GM12878 (cell line): ENCODE data around the gene RNFT2. TPM values are rescaled to one million over a fixed set of nuclear protein-coding genes. Genes with fewer than 3 reads are reported as not detected.

Source experiments
- ATAC-seq: fragments of 200-7000 bp; cut with Tn5 transposase; 3 replicates; pipeline ENCODE4 v1.9.1; 2020; ENCODE audit warnings: mild to moderate bottlenecking, moderate library complexity
- BruUV-seq: library from RNA; stranded (reverse); fragments of 400-500 nt; replicated peaks from 2 replicates; lab custom pipeline; 2021; lab: Mats Ljungman, UMichigan
- CTCF ChIA-PET: fragments of 300-600 bp; sonication (Branson Sonifier 250); formaldehyde crosslinking; extraction: SDS; loops from one replicate; lab custom pipeline; 2021; ENCODE audit warnings: inconsistent platforms; lab: Yijun Ruan, JAX
- POLR2A ChIA-PET: fragments of 350-600 bp; formaldehyde crosslinking; extraction: SDS; loops from one replicate; lab custom pipeline; 2021; ENCODE audit warnings: inconsistent platforms; lab: Charles Lee
- RAD21 ChIA-PET: fragments of 300-600 bp; sonication (Branson Sonifier 250); formaldehyde crosslinking; loops from one replicate; lab custom pipeline; 2023; ENCODE audit warnings: antibody characterized with exemption; ENCODE audit not compliant: unreplicated experiment; lab: Charles Lee
- SMC1A ChIA-PET: fragments of 300-600 bp; sonication (Branson Sonifier 250); formaldehyde crosslinking; loops from one replicate; lab custom pipeline; 2023; ENCODE audit not compliant: unreplicated experiment, uncharacterized antibody; lab: Charles Lee
- DNase-seq: peaks from one replicate; pipeline ENCODE4 v3.0.0-alpha.2; 2011; ENCODE audit warnings: low read depth, low spot score
- FAIRE-seq: peaks from 3 replicates; lab custom pipeline; 2011; peaks lifted over from hg19 to GRCh38; lab: Jason Lieb, UNC
- H2AFZ ChIP-seq: 2 replicates; pipeline ENCODE4 v1.6.0; 2011; ENCODE audit warnings: low read depth, low read length, control low read depth; ENCODE audit not compliant: control insufficient read depth
- H3K27ac ChIP-seq: 2 replicates; pipeline ENCODE4 v1.5.1; 2011; ENCODE audit warnings: control low read depth; ENCODE audit not compliant: control insufficient read depth, insufficient read depth
- H3K27me3 ChIP-seq, 2 experiments: replicated peaks in 1 of 2; 2 replicates each; pipeline versions ENCODE4 v1.6.0 to v1.6.1; 2011; ENCODE audit warnings: low read length in 1 of 2; ENCODE audit not compliant: control insufficient read depth in 2 of 2, insufficient read depth in 2 of 2
- H3K36me3 ChIP-seq, 2 experiments: 2 replicates each; pipeline ENCODE4 v1.5.1; 2011; ENCODE audit warnings: low read length in 1 of 2; ENCODE audit not compliant: control insufficient read depth in 2 of 2, insufficient read depth in 2 of 2
- H3K4me1 ChIP-seq: 2 replicates; pipeline ENCODE4 v1.6.1; 2011; ENCODE audit warnings: mild to moderate bottlenecking, low read length, moderate library complexity, mixed read lengths; ENCODE audit not compliant: control insufficient read depth, insufficient read depth
- H3K4me2 ChIP-seq: 2 replicates; pipeline ENCODE4 v1.6.0; 2011; ENCODE audit warnings: control low read depth; ENCODE audit not compliant: control insufficient read depth, insufficient read depth
- H3K4me3 ChIP-seq: fragments of 200-600 bp; sonication (generic); 2 replicates; pipeline ENCODE4 v1.5.1; 2016
- H3K79me2 ChIP-seq: 2 replicates; pipeline ENCODE4 v1.6.0; 2011; ENCODE audit warnings: low read length; ENCODE audit not compliant: control insufficient read depth, insufficient read depth
- H3K9ac ChIP-seq: 2 replicates; pipeline ENCODE4 v1.8.0; 2011; ENCODE audit warnings: low read length, control low read depth, mixed read lengths; ENCODE audit not compliant: control insufficient read depth, insufficient read depth
- H3K9me3 ChIP-seq: replicated peaks from 3 replicates; pipeline ENCODE4 v1.5.1; 2011; ENCODE audit warnings: mild to moderate bottlenecking, low read length; ENCODE audit not compliant: control insufficient read depth, insufficient read depth
- H4K20me1 ChIP-seq: 2 replicates; pipeline ENCODE4 v1.6.0; 2011; ENCODE audit not compliant: control insufficient read depth, insufficient read depth
- RBBP5 ChIP-seq: fragments of 200-600 bp; sonication (generic); conservative IDR thresholded peaks from 2 replicates; pipeline ENCODE4 v1.6.1; 2016
- RELA ChIP-seq: fragments of 450-650 bp; IDR thresholded peaks from 2 replicates; pipeline ENCODE4 v1.8.0; 2014; ENCODE audit warnings: borderline replicate concordance; ENCODE audit not compliant: partially characterized antibody
- SIX5 ChIP-seq: IDR thresholded peaks from 2 replicates; pipeline ENCODE4 v1.6.1; 2011; ENCODE audit warnings: mild to moderate bottlenecking, low read depth, low read length, moderate library complexity; ENCODE audit not compliant: severe bottlenecking
- SMC3 ChIP-seq: IDR thresholded peaks from 2 replicates; pipeline ENCODE4 v1.6.1; 2011; ENCODE audit warnings: low read length, improper control_type of control experiment, borderline replicate concordance
- SREBF1 ChIP-seq: IDR thresholded peaks from 2 replicates; pipeline ENCODE4 v1.6.1; 2012; ENCODE audit warnings: mild to moderate bottlenecking, low read length
- SREBF2 ChIP-seq: IDR thresholded peaks from 2 replicates; pipeline ENCODE4 v1.6.1; 2012; ENCODE audit warnings: mild to moderate bottlenecking, low read length
- TCF3 ChIP-seq: IDR thresholded peaks from 2 replicates; pipeline ENCODE4 v1.6.1; 2012; ENCODE audit warnings: low read depth, mild to moderate bottlenecking, low read length, borderline replicate concordance; ENCODE audit not compliant: insufficient read depth
- ZBED1 ChIP-seq: IDR thresholded peaks from 2 replicates; pipeline ENCODE4 v1.6.1; 2016; ENCODE audit warnings: borderline replicate concordance
- ZNF24 ChIP-seq: fragments of 450-650 bp; IDR thresholded peaks from 2 replicates; pipeline ENCODE4 v1.6.1; 2017; ENCODE audit warnings: antibody characterized with exemption, mild to moderate bottlenecking
- ZNF384 ChIP-seq: IDR thresholded peaks from 2 replicates; pipeline ENCODE4 v1.6.1; 2012; ENCODE audit warnings: low read depth, mild to moderate bottlenecking, low read length, improper control_type of control experiment, borderline replicate concordance
- WGBS: methylation state at CpG from one replicate; pipeline ENCODE4 v1.1.6; 2016; ENCODE audit warnings: low lambda C conversion rate; ENCODE audit not compliant: insufficient replicate concordance, insufficient coverage; ENCODE audit errors: missing lambda C conversion rate; 5-methylcytosine and 5-hydroxymethylcytosine counted together
- in situ Hi-C: fragments of 300-500 bp; cut with MboI; formaldehyde crosslinking; loops from 9 replicates; pipeline ENCODE4 v1.14.3; 2018; ENCODE audit warnings: mixed read lengths
- intact Hi-C: fragments of 100-400 bp; cut with micrococcal nuclease; formaldehyde crosslinking; loops from one replicate; pipeline ENCODE4 v1.14.2; 2022; ENCODE audit not compliant: unreplicated experiment
- polyA plus RNA-seq, 11 experiments: library from polyadenylated mRNA; depleted of rRNA in 4 of 11; unstranded in 6 of 11; stranded (reverse) in 5 of 11; fragments of >200 nt; fragmentation: Nextera tagmentation in 4 of 11; fragmentation: Illumina TruSeq in 1 of 11; extraction: Ambion mirVana in 4 of 11; extraction: Trizol in 1 of 11; gene quantifications; 1 replicate in 1 of 11; 2 replicates in 10 of 11; pipeline versions ENCODE4 v1.2.1 to v1.2.3, GENCODE V29; 2011 to 2016; ENCODE audit warnings: inconsistent platforms in 2 of 11, missing spikeins in 2 of 11, low read depth in 1 of 11
- total RNA-seq, 4 experiments: library from RNA; depleted of rRNA in 3 of 4; stranded (reverse); fragments of >200 nt in 3 of 4; fragmentation: Illumina TruSeq in 1 of 4; extraction: Trizol in 1 of 4; gene quantifications; 2 replicates each; pipeline versions ENCODE4 v1.2.1 to v1.2.3, GENCODE V29; 2013 to 2021
- TF ChIP-seq, protein P1 (sequence below): IDR thresholded peaks from 2 replicates; pipeline ENCODE4 v1.6.1; 2012; ENCODE audit warnings: improper control_type of control experiment, low read depth, low read length; ENCODE audit not compliant: insufficient replicate concordance
- TF ChIP-seq, protein P2 (sequence below): IDR thresholded peaks from 2 replicates; pipeline ENCODE4 v1.6.1; 2012; ENCODE audit warnings: low read depth, low read length, improper control_type of control experiment
- TF ChIP-seq, protein P3 (sequence below): fragments of 450-650 bp; formaldehyde crosslinking; IDR thresholded peaks from 2 replicates; pipeline ENCODE4 v1.4.0; 2022; ENCODE audit warnings: mild to moderate bottlenecking, moderate library complexity

Gene RNFT2
- total and polyA plus RNA-seq, 10 of the 15 experiments (the other 5 are each of a cell fraction or from before 2014, with no cell fraction given) = 2.5 to 17.3 (median 9.7) TPM

DNA sequence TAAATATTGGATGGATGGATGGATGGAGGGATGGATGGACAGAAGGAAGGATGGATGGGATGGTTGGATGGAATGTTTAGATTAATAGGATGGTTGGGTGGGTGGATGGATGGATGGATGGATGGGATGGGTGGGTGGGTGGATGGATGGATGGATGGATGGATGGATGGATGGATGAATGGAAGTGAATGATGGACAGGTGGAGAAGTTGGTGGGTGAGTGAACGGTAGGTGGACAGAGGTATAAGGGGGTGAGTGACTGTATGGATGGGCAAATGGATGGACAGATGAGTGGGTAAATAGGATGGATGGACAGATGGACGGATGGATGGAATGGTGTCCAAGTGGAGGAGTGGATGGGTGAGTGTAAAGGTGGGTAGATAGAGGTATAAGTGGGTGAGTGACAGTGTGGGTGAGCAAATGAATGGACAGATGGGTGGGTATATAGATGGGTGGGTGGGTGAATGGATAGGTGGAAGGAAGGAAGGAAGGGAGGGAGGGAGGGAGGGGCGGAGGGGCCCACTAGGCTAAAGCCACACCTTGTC lies 101.2 kb downstream of the RNFT2 start:
- POLR2A ChIA-PET = interaction anchor here (0.5 kb wide), 1 partner anchor 330 kb away, joined by 3 read pairs; no protein-coding TSS in a partner anchor
- no peaks in the 10 kb centered on the region for H4K20me1 ChIP-seq
- FAIRE-seq = no peak
- TF ChIP-seq SMC3 (no peak), ZNF24 (no peak), RELA (no peak), RBBP5 (no peak), SREBF2 (no peak), SREBF1 (no peak), ZBED1 (no peak), ZNF384 (no peak), SIX5 (no peak), TCF3 (no peak)
- TF ChIP-seq, protein P1, sequence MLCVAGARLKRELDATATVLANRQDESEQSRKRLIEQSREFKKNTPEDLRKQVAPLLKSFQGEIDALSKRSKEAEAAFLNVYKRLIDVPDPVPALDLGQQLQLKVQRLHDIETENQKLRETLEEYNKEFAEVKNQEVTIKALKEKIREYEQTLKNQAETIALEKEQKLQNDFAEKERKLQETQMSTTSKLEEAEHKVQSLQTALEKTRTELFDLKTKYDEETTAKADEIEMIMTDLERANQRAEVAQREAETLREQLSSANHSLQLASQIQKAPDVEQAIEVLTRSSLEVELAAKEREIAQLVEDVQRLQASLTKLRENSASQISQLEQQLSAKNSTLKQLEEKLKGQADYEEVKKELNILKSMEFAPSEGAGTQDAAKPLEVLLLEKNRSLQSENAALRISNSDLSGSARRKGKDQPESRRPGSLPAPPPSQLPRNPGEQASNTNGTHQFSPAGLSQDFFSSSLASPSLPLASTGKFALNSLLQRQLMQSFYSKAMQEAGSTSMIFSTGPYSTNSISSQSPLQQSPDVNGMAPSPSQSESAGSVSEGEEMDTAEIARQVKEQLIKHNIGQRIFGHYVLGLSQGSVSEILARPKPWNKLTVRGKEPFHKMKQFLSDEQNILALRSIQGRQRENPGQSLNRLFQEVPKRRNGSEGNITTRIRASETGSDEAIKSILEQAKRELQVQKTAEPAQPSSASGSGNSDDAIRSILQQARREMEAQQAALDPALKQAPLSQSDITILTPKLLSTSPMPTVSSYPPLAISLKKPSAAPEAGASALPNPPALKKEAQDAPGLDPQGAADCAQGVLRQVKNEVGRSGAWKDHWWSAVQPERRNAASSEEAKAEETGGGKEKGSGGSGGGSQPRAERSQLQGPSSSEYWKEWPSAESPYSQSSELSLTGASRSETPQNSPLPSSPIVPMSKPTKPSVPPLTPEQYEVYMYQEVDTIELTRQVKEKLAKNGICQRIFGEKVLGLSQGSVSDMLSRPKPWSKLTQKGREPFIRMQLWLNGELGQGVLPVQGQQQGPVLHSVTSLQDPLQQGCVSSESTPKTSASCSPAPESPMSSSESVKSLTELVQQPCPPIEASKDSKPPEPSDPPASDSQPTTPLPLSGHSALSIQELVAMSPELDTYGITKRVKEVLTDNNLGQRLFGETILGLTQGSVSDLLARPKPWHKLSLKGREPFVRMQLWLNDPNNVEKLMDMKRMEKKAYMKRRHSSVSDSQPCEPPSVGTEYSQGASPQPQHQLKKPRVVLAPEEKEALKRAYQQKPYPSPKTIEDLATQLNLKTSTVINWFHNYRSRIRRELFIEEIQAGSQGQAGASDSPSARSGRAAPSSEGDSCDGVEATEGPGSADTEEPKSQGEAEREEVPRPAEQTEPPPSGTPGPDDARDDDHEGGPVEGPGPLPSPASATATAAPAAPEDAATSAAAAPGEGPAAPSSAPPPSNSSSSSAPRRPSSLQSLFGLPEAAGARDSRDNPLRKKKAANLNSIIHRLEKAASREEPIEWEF = no peak
- TF ChIP-seq, protein P2, sequence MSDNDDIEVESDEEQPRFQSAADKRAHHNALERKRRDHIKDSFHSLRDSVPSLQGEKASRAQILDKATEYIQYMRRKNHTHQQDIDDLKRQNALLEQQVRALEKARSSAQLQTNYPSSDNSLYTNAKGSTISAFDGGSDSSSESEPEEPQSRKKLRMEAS = no peak
- TF ChIP-seq, protein P3, sequence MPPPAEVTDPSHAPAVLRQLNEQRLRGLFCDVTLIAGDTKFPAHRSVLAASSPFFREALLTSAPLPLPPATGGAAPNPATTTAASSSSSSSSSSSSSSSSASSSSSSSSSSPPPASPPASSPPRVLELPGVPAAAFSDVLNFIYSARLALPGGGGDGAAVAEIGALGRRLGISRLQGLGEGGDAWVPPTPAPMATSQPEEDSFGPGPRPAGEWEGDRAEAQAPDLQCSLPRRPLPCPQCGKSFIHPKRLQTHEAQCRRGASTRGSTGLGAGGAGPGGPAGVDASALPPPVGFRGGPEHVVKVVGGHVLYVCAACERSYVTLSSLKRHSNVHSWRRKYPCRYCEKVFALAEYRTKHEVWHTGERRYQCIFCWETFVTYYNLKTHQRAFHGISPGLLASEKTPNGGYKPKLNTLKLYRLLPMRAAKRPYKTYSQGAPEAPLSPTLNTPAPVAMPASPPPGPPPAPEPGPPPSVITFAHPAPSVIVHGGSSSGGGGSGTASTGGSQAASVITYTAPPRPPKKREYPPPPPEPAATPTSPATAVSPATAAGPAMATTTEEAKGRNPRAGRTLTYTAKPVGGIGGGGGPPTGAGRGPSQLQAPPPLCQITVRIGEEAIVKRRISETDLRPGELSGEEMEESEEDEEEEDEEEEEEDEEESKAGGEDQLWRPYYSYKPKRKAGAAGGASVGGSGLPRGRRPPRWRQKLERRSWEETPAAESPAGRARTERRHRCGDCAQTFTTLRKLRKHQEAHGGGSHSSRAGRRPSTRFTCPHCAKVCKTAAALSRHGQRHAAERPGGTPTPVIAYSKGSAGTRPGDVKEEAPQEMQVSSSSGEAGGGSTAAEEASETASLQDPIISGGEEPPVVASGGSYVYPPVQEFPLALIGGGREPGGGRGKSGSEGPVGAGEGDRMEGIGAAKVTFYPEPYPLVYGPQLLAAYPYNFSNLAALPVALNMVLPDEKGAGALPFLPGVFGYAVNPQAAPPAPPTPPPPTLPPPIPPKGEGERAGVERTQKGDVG (CRISPR knock-in tag) = no peak
- TF ChIP-seq, all 136 proteins: peak for 0
- H3K36me3 ChIP-seq = peaks cover 0 to 1% of the 10 kb centered on the region in 2 experiments; a peak in 2 of 4 replicates
- in situ Hi-C loops = no loop called here
- no TSS peak for BruUV-seq
- H3K9ac ChIP-seq = no peak overlapping the region
- no peaks in the 10 kb centered on the region for H3K79me2 ChIP-seq
- no peaks in the 10 kb centered on the region for H3K27me3 ChIP-seq
- RAD21 ChIA-PET = no interaction called here
- no peaks in the 10 kb centered on the region for H3K9me3 ChIP-seq
- ATAC-seq = no peak
- CTCF ChIA-PET = no interaction called here
- H3K4me1 ChIP-seq = no peaks in the 10 kb centered on the region
- intact Hi-C loops = no loop called here
- H3K4me2 ChIP-seq = no peak overlapping the region
- WGBS = 74% methylated on average over 2 of the region's 3 CpGs
- H3K4me3 ChIP-seq = no peak overlapping the region
- H3K27ac ChIP-seq = no peak overlapping the region
- SMC1A ChIA-PET = no interaction called here
- no peak overlapping the region for H2AFZ ChIP-seq
- DNase-seq = no peak
